H1 (cell line): ENCODE data around the gene MARK3. TPM values are rescaled to one million over a fixed set of nuclear protein-coding genes. Genes with fewer than 3 reads are reported as not detected.

Experiments
- ASH2L ChIP-seq: fragments of 200-600, 300-600 bp; sonication (generic); IDR thresholded peaks from one replicate; pipeline ENCODE4 v1.7.1; 2017; ENCODE audit warnings: low read length
- CBX5 ChIP-seq: fragments of 300-800, 300-1000 bp; sonication (generic); IDR thresholded peaks from 2 replicates; pipeline ENCODE4 v1.7.1; 2016; ENCODE audit warnings: antibody characterized with exemption, low read length, low read depth
- CTBP2 ChIP-seq: IDR thresholded peaks from 2 replicates; pipeline ENCODE4 v1.7.0; 2011; ENCODE audit warnings: borderline replicate concordance, mild to moderate bottlenecking, moderate library complexity, mixed read lengths, low read length; ENCODE audit not compliant: insufficient read depth, insufficient read length
- EGR1 ChIP-seq: IDR thresholded peaks from 2 replicates; pipeline ENCODE4 v1.6.1; 2011; ENCODE audit warnings: low read depth, low read length, borderline replicate concordance
- GTF2F1 ChIP-seq: IDR thresholded peaks from 2 replicates; pipeline ENCODE4 v1.6.1; 2012; ENCODE audit warnings: low read depth, low read length, improper control_type of control experiment, borderline replicate concordance
- KDM5A ChIP-seq: fragments of 200-600 bp; IDR thresholded peaks from 2 replicates; pipeline ENCODE4 v1.7.1; 2012; ENCODE audit warnings: mild to moderate bottlenecking, low read length, inconsistent platforms, mixed read lengths
- RFX5 ChIP-seq: IDR thresholded peaks from 2 replicates; pipeline ENCODE4 v1.6.1; 2011; ENCODE audit warnings: low read depth, low read length, improper control_type of control experiment, borderline replicate concordance
- SIRT6 ChIP-seq: IDR thresholded peaks from one replicate; pipeline ENCODE4 v1.7.1; 2012; ENCODE audit warnings: low read length, inconsistent platforms
- SIX5 ChIP-seq: IDR thresholded peaks from 2 replicates; pipeline ENCODE4 v1.6.1; 2011; ENCODE audit warnings: mild to moderate bottlenecking, low read depth, low read length
- TAF1 ChIP-seq: IDR thresholded peaks from 2 replicates; pipeline ENCODE4 v1.6.1; 2011; ENCODE audit warnings: mild to moderate bottlenecking, low read depth, low read length
- polyA plus RNA-seq, 7 experiments: library from polyadenylated mRNA; depleted of rRNA in 3 of 7; stranded (reverse) in 5 of 7; unstranded in 2 of 7; fragments of >200 nt in 5 of 7; fragments of 200-250 nt in 2 of 7; gene quantifications; 1 replicate in 5 of 7; 2 replicates in 1 of 7; 4 replicates in 1 of 7; pipeline versions ENCODE4 v1.2.1 to v1.2.3, GENCODE V29; 2011 to 2013; ENCODE audit warnings: missing spikeins in 2 of 7, mixed read lengths in 2 of 7
- total RNA-seq: library from RNA; stranded (reverse); fragmentation: NEBNext Ultra II Directional; extraction: Animal tissue kit (Norgen Biotek cat#: 25700); gene quantifications from 2 replicates; pipeline ENCODE4 v1.2.1, GENCODE V29; 2021
- TF ChIP-seq, protein P1 (sequence below): fragments of 300-600 bp; sonication (generic); IDR thresholded peaks from 2 replicates; pipeline ENCODE4 v1.7.1; 2012; ENCODE audit warnings: low read length, moderate library complexity, mild to moderate bottlenecking, inconsistent platforms; ENCODE audit not compliant: insufficient replicate concordance
- TF ChIP-seq, protein P2 (sequence below): IDR thresholded peaks from 2 replicates; pipeline ENCODE4 v1.6.1; 2012; ENCODE audit warnings: inconsistent platforms

Gene MARK3
- total and polyA plus RNA-seq, 2 of the 8 experiments (the other 6 are each of a cell fraction or from before 2014, with no cell fraction given): 39.4 to 76.9 TPM

DNA sequence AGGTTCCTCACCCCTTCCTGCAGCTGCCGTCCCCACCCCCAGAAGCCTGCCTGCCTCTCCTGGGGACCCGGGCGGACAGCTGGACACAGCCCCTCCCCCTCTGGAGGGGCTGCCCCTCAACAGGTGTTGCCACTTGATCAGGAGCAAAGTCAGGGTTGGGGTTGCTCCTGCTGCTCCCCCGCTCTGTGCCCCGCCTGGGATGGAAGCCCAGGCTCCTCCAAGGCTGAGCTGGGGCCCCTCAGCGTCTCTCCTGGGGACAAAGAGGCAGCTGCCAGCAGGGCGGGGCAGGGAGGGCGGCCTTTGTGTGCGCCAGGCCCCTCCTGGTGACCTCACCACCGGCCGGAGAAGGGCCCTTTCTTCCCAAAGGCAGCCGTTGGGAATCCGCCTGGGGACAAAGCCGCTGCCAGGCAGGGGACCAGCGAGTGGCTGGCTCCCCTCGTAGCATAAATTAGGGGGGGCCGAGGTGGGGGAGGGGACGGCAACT lies 157.4 kb downstream of the MARK3 start (continued):
- TF ChIP-seq, protein P1, sequence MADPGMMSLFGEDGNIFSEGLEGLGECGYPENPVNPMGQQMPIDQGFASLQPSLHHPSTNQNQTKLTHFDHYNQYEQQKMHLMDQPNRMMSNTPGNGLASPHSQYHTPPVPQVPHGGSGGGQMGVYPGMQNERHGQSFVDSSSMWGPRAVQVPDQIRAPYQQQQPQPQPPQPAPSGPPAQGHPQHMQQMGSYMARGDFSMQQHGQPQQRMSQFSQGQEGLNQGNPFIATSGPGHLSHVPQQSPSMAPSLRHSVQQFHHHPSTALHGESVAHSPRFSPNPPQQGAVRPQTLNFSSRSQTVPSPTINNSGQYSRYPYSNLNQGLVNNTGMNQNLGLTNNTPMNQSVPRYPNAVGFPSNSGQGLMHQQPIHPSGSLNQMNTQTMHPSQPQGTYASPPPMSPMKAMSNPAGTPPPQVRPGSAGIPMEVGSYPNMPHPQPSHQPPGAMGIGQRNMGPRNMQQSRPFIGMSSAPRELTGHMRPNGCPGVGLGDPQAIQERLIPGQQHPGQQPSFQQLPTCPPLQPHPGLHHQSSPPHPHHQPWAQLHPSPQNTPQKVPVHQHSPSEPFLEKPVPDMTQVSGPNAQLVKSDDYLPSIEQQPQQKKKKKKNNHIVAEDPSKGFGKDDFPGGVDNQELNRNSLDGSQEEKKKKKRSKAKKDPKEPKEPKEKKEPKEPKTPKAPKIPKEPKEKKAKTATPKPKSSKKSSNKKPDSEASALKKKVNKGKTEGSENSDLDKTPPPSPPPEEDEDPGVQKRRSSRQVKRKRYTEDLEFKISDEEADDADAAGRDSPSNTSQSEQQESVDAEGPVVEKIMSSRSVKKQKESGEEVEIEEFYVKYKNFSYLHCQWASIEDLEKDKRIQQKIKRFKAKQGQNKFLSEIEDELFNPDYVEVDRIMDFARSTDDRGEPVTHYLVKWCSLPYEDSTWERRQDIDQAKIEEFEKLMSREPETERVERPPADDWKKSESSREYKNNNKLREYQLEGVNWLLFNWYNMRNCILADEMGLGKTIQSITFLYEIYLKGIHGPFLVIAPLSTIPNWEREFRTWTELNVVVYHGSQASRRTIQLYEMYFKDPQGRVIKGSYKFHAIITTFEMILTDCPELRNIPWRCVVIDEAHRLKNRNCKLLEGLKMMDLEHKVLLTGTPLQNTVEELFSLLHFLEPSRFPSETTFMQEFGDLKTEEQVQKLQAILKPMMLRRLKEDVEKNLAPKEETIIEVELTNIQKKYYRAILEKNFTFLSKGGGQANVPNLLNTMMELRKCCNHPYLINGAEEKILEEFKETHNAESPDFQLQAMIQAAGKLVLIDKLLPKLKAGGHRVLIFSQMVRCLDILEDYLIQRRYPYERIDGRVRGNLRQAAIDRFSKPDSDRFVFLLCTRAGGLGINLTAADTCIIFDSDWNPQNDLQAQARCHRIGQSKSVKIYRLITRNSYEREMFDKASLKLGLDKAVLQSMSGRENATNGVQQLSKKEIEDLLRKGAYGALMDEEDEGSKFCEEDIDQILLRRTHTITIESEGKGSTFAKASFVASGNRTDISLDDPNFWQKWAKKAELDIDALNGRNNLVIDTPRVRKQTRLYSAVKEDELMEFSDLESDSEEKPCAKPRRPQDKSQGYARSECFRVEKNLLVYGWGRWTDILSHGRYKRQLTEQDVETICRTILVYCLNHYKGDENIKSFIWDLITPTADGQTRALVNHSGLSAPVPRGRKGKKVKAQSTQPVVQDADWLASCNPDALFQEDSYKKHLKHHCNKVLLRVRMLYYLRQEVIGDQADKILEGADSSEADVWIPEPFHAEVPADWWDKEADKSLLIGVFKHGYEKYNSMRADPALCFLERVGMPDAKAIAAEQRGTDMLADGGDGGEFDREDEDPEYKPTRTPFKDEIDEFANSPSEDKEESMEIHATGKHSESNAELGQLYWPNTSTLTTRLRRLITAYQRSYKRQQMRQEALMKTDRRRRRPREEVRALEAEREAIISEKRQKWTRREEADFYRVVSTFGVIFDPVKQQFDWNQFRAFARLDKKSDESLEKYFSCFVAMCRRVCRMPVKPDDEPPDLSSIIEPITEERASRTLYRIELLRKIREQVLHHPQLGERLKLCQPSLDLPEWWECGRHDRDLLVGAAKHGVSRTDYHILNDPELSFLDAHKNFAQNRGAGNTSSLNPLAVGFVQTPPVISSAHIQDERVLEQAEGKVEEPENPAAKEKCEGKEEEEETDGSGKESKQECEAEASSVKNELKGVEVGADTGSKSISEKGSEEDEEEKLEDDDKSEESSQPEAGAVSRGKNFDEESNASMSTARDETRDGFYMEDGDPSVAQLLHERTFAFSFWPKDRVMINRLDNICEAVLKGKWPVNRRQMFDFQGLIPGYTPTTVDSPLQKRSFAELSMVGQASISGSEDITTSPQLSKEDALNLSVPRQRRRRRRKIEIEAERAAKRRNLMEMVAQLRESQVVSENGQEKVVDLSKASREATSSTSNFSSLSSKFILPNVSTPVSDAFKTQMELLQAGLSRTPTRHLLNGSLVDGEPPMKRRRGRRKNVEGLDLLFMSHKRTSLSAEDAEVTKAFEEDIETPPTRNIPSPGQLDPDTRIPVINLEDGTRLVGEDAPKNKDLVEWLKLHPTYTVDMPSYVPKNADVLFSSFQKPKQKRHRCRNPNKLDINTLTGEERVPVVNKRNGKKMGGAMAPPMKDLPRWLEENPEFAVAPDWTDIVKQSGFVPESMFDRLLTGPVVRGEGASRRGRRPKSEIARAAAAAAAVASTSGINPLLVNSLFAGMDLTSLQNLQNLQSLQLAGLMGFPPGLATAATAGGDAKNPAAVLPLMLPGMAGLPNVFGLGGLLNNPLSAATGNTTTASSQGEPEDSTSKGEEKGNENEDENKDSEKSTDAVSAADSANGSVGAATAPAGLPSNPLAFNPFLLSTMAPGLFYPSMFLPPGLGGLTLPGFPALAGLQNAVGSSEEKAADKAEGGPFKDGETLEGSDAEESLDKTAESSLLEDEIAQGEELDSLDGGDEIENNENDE: no peak
- TF ChIP-seq ASH2L (peak; percentile 73), CBX5 (no peak), EGR1 (no peak), RFX5 (no peak), GTF2F1 (no peak), KDM5A (no peak), SIX5 (no peak), SIRT6 (no peak), TAF1 (peak; percentile 36; the same call in 1 of the 2 replicates), CTBP2 (peak; percentile 93)
- TF ChIP-seq, protein P2, sequence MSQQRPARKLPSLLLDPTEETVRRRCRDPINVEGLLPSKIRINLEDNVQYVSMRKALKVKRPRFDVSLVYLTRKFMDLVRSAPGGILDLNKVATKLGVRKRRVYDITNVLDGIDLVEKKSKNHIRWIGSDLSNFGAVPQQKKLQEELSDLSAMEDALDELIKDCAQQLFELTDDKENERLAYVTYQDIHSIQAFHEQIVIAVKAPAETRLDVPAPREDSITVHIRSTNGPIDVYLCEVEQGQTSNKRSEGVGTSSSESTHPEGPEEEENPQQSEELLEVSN: no peak
